SK-N-MC (cell line): ENCODE results near the gene NPTXR.

Experiments
- DNase-seq: peaks from one replicate; pipeline ENCODE4 v3.0.0-alpha.2; 2011; ENCODE audit warnings: low read depth, low spot score
- H3K27ac ChIP-seq: fragments of 200-600 bp; sonication (generic); 2 replicates; pipeline ENCODE4 v1.5.1; 2016; ENCODE audit warnings: mixed run types
- H3K36me3 ChIP-seq: fragments of 200-600 bp; sonication (generic); 2 replicates; pipeline ENCODE4 v1.6.1; 2017; ENCODE audit warnings: antibody characterized with exemption, low read length, mixed read lengths; ENCODE audit not compliant: insufficient read depth
- H3K4me3 ChIP-seq: fragments of 200-600 bp; sonication (generic); 2 replicates; pipeline ENCODE4 v1.5.1; 2016
- H3K9ac ChIP-seq: fragments of 200-600 bp; sonication (generic); 2 replicates; pipeline ENCODE4 v1.8.0; 2017; ENCODE audit warnings: mixed run types, mixed read lengths; ENCODE audit not compliant: insufficient read length
- H3K9me3 ChIP-seq: fragments of 200-600 bp; sonication (generic); 2 replicates; pipeline ENCODE4 v1.6.1; 2017; ENCODE audit warnings: low read depth, mild to moderate bottlenecking, antibody characterized with exemption, low read length, moderate library complexity, mixed read lengths
- EZH2 ChIP-seq: fragments of 200-600 bp; sonication (generic); IDR thresholded peaks from one replicate; pipeline ENCODE4 v1.6.1; 2017; ENCODE audit warnings: antibody characterized with exemption
- FOXP2 ChIP-seq: optimal IDR thresholded peaks from 2 replicates; pipeline ENCODE3; 2011; ENCODE audit warnings: mild to moderate bottlenecking, moderate library complexity; ENCODE audit not compliant: insufficient read depth; ENCODE audit errors: extremely low read length, control extremely low read depth
- POLR2AphosphoS5 ChIP-seq: IDR thresholded peaks from 2 replicates; pipeline ENCODE4 v1.6.1; 2012; ENCODE audit warnings: mild to moderate bottlenecking, low read depth, low read length, borderline replicate concordance

NPTXR gene

GRCh38 chr22:38831166-38831945 is 12.5 kb downstream of the NPTXR start:
- no peaks in the 10 kb centered on the region for H3K9me3 ChIP-seq
- TF ChIP-seq EZH2, result no peak
- no peak for TF ChIP-seq FOXP2
- no peak for TF ChIP-seq POLR2AphosphoS5
- H3K9ac ChIP-seq, result no peak overlapping the region
- DNase-seq, result no peak
- no peaks in the 10 kb centered on the region; the same call in 1 of the 2 replicates for H3K36me3 ChIP-seq
- no peak overlapping the region for H3K4me3 ChIP-seq
- no peak overlapping the region for H3K27ac ChIP-seq

DNA sequence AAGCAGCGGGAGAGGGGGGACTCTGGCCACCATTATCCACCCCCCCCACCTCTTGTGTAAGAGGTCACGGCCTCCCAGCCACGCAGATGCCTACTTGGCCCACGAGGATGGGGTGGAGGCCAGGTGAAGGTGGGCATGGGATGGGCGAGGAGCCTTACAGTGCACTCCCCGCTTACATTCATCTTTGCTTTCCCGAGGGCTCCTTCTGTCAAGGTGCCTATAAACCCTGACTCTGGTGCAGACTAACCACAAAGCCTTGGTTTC is 13.1 kb downstream of the NPTXR start:
- DNase-seq, result no peak
- H3K36me3 ChIP-seq, result no peaks in the 10 kb centered on the region; the same call in 1 of the 2 replicates
- H3K9ac ChIP-seq, result no peak overlapping the region
- H3K27ac ChIP-seq, result no peak overlapping the region
- H3K9me3 ChIP-seq, result no peaks in the 10 kb centered on the region
- no peak overlapping the region for H3K4me3 ChIP-seq
- TF ChIP-seq EZH2 (no peak), FOXP2 (no peak), POLR2AphosphoS5 (no peak)

DNA sequence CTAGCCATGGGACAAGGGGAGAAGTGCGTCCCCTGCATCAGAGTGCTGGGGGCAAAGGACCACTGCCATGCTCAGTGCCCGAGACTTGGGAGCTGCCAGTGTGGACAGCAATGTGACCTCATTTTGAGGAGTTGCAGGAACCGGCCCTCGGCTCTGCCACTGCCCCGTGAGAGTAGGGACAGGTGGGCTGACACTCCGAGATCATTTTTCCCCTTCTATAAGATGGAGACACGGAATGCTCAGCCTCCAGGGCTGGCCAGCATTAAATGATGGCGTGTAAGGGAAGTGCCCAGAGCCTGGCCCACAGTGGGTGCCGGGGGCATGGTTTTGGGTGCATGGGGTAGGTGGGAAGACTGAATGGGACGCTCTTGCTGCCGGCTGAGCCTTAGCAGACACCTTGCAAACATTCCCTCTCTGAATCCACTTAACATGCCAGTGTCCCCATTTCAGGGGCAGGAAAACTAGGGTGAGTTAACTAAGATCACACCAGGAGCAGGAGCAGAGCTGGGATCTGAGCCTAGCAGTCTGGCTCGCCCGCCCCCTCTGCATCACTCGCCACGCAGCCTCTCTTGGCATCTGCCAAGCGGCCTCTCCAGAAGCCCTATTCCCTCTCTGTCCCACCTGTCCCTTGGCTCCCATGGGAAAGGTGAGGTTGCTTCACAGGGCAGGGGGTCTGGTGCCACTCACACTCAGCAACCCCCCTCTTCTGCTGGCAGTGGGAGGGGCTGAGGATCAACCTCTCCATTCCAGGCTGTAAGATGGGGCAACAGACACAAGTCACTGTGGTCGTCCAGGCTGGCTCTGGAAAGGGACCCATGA is 13.6 kb downstream of the NPTXR start:
- TF ChIP-seq FOXP2 (no peak), POLR2AphosphoS5 (no peak), EZH2 (no peak)
- Histone ChIP-seq H3K9me3 (no peaks in the 10 kb centered on the region), H3K36me3 (no peaks in the 10 kb centered on the region; the same call in 1 of the 2 replicates), H3K9ac (no peak overlapping the region), H3K4me3 (no peak overlapping the region), H3K27ac (no peak overlapping the region)
- no peak for DNase-seq

DNA sequence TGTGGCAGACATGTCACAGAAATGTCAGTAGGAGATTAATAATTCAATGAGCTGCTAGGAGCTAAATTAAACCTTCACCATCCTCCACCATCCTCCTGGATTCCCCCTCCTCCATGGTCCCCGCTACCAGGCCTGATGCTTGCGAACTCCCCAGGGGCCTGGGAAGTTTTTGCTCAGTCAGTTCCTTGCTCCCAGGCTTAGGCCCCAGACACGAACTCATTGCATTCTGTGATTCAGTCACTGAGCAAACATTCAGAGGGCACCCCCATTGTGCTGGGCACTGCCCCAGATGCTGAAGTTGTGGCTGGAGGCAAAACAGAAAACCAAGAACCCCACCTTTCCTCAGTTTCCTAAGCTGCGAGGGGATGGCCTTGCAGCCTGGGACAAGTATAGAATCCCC is 14.3 kb downstream of the NPTXR start:
- H3K9me3 ChIP-seq, result no peaks in the 10 kb centered on the region
- H3K36me3 ChIP-seq, result no peaks in the 10 kb centered on the region; the same call in 1 of the 2 replicates
- no peak for DNase-seq
- no peak overlapping the region for H3K27ac ChIP-seq
- TF ChIP-seq EZH2 (no peak), FOXP2 (no peak), POLR2AphosphoS5 (no peak)
- no peak overlapping the region for H3K9ac ChIP-seq
- no peak overlapping the region for H3K4me3 ChIP-seq

DNA sequence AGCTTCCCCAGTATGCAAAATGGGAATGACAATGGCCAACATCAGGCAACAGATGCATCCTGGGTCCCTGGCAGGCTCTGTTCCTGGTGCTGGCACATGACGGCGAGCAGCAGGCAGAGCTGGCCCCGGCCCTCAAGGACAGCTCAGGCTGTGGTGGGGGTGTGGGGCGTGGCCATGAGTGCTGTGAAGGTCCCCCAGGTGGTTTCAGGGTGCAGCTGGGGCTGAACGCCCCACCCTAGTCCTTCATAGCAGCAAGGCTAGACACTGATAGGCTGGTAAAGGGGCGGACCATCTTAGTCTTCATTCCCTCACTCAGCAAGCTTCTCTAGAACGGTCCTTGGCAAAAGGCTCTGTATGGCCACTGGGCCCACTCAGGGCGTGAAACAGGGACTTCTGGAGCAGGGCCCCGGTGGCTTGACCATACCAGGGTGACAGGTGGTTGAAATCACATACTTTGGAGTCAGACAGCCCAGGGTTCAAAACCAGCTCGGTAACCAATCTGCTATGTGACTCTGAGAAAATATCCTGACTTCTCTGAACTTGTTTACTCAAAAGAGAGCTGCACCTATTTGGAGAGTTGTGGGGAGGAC is 15.1 kb downstream of the NPTXR start:
- Histone ChIP-seq H3K9ac (no peak overlapping the region), H3K27ac (no peak overlapping the region), H3K9me3 (no peaks in the 10 kb centered on the region), H3K4me3 (no peak overlapping the region), H3K36me3 (no peaks in the 10 kb centered on the region; the same call in 1 of the 2 replicates)
- TF ChIP-seq FOXP2, result no peak
- no peak for DNase-seq

GRCh38 chr22:38828191-38828590 is 15.6 kb downstream of the NPTXR start:
- no peak overlapping the region for H3K27ac ChIP-seq
- DNase-seq, result no peak
- TF ChIP-seq FOXP2, result no peak
- no peaks in the 10 kb centered on the region; the same call in 1 of the 2 replicates for H3K36me3 ChIP-seq
- no peak overlapping the region for H3K4me3 ChIP-seq
- no peak overlapping the region for H3K9ac ChIP-seq
- no peaks in the 10 kb centered on the region for H3K9me3 ChIP-seq

DNA sequence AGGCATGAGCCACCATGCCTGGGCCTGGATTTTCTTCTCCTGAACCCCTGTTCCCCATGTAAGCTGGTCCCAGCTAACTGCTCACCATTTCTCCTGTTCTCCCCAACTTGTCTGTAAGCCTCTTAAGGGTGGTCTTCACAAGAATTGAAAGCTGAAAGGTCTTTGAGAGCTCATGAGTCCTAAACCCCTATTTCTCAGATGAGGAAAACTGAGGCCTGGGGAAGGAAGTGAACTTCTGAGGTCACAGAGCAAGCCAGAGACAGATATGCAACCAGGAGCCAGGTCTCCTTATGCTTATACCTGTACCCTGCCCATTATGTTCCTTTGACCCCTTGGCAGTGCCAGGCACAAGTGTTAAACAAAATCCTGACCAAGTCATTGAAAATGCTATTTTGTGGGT is 16.3 kb downstream of the NPTXR start:
- no peaks in the 10 kb centered on the region; the same call in 1 of the 2 replicates for H3K36me3 ChIP-seq
- no peak for TF ChIP-seq FOXP2
- no peak for TF ChIP-seq EZH2
- TF ChIP-seq POLR2AphosphoS5, result no peak
- H3K27ac ChIP-seq, result no peak overlapping the region
- no peak overlapping the region for H3K4me3 ChIP-seq
- H3K9ac ChIP-seq, result no peak overlapping the region
- no peak for DNase-seq
- H3K9me3 ChIP-seq, result no peaks in the 10 kb centered on the region

DNA sequence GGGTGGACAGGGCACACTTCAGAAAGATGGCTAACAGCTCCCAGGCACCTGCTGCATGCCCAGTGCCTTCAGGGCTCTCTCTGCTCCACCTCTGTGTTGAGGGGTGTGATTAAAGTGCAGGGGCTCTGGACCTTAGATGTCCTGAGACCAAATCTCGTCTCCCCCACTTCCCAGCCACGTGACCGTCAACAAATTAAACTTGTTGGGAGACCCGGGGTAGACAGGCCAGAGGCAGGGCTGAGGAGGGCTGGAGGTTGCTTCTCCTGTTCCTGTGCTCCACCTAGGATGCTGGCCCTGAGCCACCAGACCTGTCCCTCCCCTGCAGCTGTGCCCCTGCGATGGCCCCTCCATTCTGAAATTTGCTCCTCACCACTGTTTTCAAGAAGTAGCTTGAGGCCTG is 17.0 kb downstream of the NPTXR start:
- Histone ChIP-seq H3K9ac (no peak overlapping the region), H3K27ac (no peak overlapping the region), H3K36me3 (no peaks in the 10 kb centered on the region; the same call in 1 of the 2 replicates), H3K9me3 (no peaks in the 10 kb centered on the region), H3K4me3 (no peak overlapping the region)
- DNase-seq, result no peak
- no peak for TF ChIP-seq EZH2
- no peak for TF ChIP-seq POLR2AphosphoS5
- TF ChIP-seq FOXP2, result no peak
